Measurements from ENCODE around the gene ZCCHC10.

DNA sequence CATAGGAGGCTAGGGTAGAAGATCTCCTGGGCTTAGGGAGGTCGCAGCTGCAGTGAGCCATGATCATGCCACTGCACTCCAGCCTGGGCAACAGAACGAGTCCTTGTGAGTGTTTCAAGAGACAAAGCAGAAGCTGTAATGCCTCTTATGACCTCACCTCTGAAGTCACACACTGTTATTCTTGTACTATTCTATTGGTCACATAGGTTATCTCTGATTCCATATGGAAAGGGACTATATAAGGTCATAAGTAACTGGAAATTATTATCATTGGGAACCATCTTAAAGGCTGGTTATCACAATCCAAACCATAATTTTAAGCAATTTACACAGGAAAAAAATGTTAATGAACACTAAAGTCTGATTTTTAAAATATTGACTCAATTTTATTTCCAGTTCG lies 45.1 kb downstream of the ZCCHC10 start:
- TF ChIP-seq, protein P1, sequence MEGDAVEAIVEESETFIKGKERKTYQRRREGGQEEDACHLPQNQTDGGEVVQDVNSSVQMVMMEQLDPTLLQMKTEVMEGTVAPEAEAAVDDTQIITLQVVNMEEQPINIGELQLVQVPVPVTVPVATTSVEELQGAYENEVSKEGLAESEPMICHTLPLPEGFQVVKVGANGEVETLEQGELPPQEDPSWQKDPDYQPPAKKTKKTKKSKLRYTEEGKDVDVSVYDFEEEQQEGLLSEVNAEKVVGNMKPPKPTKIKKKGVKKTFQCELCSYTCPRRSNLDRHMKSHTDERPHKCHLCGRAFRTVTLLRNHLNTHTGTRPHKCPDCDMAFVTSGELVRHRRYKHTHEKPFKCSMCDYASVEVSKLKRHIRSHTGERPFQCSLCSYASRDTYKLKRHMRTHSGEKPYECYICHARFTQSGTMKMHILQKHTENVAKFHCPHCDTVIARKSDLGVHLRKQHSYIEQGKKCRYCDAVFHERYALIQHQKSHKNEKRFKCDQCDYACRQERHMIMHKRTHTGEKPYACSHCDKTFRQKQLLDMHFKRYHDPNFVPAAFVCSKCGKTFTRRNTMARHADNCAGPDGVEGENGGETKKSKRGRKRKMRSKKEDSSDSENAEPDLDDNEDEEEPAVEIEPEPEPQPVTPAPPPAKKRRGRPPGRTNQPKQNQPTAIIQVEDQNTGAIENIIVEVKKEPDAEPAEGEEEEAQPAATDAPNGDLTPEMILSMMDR (IDR thresholded peaks at IDR 0.05; ENCODE audit: low read depth, low read length, poor library complexity, severe bottlenecking): no peak
- no peak for TF ChIP-seq EZH2phosphoT487 (IDR thresholded peaks at IDR 0.05; ENCODE audit: borderline replicate concordance, low read length)

All from DOHH2 (cell line).